Stimulated activated CD8-positive, alpha-beta memory T cell treated with anti-CD3 and anti-CD28 coated beads, Interleukin-4, amount 100 ng/mL, for 4 hours (primary cell): ENCODE data around the gene PVALB.

Source experiments
- DNase-seq, 2 donors: peaks; one replicate each; pipeline ENCODE4 v3.0.0-alpha.2; 2020; ENCODE audit warnings: low read depth in 2 of 2, low spot score in 1 of 2

Gene PVALB

DNA sequence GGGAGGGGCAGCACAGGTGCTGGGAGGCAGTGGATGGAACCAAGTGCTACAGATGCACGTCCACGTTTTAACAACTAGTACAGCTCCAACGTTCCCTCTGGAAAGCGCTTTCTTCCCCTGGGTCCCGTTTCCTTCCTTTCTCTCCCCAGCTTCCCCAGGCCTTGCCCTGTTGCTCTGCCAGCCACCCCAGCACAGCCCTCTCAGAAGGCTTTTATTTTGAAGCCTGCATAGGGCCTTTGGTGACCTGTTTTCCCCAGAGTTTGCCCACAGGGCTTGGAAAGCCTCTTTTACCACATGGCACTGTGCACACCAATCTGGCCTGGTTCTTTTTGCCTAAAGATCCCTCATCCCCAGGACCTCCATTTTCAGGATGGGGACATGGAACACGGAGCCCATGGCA lies 30.1 kb upstream of the PVALB start:
- no peak for DNase-seq

DNA sequence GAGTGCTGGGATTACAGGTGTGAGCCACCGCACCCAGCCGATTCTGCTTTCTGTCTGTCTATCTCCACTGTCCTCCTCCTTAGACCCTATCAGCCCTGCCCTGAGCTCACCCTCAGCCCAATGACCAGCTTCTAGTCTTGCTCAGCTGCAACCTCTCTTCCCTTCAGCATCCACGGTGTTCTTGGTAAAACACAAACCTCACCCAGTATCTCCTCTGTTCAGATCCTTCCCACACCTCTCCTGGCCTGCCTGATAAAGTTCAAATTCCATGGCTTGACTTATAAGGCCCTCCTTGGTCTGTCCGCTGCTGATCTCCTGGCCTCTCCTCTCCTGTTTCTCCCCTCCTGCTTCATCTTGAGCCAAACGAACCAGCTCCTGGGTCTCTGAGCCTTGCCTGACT lies 29.4 kb upstream of the PVALB start:
- DNase-seq = no peak

DNA sequence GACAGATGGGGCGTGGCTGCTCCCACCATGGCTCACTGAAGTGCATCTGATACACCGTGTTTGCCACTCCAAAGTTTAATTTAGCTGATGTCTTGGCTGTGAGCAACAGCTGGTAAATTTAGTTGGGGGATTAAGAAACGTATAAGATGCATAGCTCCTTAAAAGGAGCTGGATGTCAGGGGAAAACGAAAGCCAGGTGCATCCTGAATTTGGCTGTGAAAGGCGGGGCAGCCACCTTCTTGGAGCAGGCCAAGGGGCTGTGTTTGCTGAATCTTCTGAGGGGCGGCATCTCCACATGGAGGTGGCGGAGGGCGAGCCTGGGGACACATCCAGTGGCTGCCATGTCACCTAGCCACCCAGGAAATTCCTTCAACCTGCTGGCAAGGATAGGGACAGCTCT lies 23.3 kb upstream of the PVALB start:
- no peak for DNase-seq

DNA sequence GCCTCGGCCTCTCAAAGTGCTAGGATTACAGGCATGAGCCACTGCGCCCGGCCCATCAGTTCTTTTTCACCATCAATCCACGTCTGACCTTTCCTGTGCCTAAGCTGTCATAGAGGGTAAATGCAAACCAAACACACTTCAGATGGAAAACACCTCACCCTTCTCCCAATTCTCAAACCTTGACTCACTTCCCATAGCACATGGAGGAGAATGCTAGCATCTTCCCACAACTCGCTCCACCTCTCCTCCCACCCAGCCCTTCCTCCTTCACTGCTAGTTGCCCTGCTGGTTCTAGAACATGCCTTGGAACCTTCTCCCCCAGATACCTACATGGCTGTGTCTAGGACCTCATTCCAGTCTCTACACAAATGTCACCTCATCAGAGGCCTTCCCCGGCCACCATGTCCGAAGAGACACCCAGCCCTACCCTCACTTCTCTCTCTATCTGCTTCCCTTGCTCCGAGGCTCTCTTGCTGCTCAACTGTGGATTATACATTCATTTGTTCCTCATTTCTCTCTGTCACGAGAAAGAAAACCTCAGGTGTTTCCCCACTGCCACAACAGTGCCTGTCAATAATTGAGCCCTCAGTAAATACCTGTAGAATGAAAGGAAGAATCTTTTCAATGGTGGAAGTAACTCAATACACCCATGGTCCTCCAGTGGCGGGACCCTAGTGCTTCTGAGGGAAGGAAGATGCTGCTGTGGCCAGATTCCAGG lies 22.7 kb upstream of the PVALB start:
- DNase-seq = no peak

DNA sequence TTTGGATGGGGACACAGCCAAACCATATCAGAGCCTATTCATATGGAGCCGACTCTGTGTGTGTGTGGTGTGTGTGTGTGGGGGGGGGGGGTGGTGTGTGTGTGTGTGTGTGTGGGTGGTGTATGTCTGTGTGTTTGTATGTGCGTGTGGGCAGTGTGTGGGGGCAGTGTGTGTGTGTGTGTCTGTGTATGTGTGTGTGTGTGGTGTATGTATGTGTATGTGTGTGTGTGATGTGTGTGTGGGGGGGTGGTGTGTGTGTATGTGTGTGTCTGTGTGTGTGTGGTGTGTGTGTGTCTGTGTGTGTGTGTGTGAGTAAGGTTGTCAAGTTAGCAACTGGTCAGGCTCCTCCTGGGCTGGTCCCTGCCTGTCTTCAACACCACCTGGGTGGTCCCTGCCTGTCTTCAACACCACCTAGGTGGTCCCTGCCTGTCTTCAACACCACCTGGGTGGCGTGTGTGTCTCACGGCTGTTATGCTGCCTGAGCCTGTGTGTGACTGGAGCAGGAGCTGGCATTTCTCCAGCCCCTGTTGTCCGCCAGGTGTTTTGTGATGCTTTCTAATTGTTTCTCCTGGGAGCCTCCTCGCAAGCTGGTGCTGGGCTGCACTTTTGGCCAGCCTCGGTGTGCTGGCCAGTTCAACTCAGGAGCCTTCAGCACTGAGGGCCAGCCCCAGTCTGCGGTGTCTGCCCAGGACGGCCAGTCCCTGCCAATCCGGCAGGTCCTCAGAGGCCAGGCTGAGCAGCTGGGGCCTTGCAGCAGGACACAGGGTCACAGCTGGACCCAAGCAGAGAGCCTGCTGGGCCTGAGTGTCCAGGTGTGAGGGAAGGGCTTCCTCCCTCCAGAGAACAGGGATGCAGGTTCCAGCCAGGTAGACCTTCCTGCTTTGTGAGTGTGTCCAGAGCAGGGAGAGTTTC lies 21.5 kb upstream of the PVALB start:
- no peak for DNase-seq

DNA sequence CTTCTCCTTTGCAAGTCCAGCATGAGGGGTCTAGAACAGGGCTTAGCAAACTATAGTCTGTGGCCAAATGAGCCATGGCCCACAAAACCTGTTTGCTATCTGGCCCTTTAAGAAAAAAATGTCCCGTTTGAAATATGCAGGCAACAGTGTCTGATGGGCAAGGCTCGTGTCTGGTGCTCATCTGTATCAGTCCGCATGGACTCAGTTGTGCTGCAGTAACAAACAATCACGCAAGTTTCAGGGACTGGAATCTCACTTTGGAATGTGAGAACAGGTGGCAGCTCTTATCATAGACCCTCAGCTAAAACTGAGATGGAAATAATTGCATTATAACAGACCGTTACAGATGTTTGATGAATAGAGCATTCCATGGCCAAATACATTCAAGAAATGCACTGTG lies 19.1 kb upstream of the PVALB start:
- no peak for DNase-seq

DNA sequence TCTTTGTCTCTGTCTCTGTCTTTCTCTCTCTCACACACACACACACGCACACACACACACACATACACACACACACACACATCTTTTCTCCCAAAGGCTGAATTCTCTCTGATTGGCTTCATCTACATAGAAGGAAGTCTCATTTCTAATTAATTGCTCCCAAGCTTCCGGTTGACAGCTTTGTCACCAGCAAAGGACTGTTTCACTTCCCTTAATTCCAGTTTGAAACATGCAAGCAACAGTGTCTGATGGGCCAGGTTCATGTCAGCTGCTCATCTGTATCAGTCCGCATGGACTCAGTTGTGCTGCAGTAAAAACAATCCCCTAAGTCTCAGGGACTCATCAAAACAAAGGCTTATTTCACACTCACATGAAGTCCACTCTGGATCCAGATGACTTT lies 16.2 kb upstream of the PVALB start:
- DNase-seq = no peak

DNA sequence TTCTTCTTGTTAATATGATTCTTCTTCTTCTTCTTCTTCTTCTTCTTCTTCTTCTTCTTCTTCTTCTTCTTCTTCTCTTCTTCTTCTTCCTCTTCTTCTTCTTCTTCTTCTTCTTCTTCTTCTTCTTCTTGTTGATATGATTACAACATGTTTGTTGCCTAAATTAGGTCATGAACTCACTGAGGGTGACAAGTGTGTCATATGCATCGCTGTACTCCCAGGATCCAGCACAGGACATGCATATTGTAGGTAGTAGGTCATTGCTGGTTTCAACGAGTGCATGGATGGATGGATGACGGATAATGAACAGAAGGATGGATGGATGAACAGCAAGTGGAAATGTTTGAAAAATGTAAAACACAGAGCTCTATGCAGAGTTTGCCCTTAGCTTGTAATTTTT lies 14.9 kb upstream of the PVALB start:
- DNase-seq = no peak

DNA sequence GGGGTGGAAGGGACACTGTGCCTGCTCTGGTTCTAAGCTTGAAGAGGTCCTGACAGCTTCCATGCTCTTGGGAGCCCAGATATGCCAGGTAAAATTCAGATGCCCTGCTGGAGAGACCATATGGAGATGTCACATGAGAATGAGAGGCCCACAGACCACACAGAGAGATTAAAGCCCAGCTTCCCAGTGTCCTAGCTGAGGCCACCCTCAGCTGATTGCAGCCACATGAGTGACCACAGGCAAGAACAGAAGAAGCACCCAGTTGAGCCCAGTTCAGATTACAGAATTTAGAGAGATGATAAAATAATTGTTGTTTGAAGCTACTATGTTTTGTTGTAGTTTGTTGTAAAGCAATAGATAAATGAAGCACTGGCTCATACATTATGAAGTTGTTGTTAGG lies 14.4 kb upstream of the PVALB start:
- no peak for DNase-seq

DNA sequence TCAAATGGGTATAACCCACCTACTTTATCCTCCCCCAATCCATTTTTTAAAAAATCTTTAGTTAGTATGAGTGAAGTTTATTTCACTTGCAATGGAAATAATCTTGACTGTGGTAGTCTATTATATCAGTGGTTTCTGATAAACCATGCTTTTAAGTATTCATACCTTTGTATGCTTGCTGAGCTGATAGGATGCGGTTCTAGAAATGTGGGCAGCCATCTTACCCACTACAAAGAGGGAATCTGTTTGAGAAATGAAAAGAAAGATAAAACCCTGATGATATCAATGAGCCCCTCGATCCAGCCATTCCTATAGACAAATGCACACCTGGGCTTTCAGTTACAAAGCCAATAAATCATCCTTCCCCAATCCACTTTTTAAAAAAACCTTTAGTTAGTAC lies 13.8 kb upstream of the PVALB start:
- DNase-seq = no peak

DNA sequence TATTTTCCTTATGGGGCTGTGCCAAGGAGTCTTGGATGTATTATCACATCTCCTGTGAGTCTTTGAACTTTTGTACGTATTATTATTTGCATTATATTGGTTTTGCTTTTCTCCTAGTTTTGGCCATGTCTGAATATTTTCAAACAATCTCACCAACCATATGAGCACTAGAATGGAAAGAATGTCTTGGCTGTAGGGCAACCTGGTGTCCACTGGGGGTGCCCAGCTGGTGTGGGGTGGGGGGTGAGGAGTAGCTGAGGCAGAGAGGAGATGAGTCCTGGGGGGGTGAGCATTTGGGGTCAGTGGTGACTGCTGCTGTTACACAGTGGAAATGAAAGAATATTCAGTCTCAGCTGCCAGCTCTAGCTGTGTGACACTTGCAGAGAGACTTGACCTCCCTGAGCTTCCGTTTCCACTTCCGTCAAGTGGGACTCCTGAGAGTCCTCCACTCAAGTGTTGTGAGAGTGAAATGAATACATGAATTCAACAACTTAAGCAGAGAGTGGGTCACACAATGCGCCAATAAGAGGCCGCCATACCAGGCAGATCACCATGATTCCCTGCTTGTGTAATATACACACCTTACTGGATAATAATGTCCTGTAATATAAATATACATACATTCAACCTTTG lies 12.7 kb upstream of the PVALB start:
- no peak for DNase-seq

DNA sequence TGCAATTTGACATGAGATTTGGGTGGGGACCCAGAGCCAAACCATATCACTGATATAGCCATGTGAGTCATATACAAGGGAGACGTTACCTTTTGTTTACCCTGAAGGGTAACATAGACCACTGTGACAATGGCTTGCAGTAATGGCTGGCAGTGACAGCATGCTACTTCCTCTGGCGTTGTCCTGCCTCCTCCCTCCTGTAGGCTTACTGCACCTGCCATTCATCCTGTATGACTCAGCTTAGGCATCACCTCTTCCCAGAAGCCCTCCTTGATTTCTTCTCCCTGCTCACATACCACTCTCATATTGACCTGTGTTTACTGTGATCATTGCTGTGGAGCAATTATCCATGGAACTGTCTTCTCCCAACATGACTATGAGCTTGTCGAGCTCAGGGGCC lies 12.0 kb upstream of the PVALB start:
- DNase-seq = no peak

DNA sequence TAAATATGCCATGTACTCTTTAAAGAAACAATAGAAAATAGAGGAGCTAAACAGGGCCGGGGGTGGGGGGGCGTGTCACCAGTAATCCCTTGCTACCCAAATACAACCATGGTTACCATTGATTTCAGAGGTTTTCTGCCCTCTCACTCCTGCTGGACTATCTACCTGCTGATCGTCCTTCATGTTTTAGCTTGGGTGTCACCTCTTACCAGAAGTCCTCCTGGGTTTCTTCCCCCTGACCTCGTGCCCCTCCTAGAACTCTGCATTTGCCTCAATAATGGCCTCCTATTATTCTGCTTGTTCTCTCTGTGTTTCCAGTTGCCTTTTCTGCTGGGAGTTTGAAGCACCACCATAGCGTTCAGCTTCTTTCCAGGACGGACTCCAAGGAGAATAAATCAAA lies 9.4 kb upstream of the PVALB start:
- DNase-seq = no peak

DNA sequence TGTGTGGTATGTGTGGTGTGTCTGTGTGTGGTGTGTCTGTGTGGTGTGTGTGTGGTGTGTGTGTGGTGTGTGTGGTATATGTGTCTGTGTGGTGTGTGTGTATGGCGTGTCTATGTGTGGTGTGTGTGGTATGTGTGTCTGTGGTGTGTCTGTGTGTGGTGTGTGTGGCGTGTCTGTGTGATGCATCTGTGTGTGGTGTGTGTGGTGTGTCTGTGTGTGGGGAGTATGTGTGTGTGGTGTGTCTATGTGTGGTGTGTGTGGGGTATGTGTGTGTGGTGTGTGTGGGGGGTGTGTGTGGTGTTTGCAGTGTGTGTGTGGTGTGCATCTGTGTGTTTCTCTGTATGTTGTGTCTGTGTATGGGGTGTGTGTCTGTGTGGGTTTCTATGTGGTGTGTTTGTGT lies 7.8 kb upstream of the PVALB start:
- no peak for DNase-seq

DNA sequence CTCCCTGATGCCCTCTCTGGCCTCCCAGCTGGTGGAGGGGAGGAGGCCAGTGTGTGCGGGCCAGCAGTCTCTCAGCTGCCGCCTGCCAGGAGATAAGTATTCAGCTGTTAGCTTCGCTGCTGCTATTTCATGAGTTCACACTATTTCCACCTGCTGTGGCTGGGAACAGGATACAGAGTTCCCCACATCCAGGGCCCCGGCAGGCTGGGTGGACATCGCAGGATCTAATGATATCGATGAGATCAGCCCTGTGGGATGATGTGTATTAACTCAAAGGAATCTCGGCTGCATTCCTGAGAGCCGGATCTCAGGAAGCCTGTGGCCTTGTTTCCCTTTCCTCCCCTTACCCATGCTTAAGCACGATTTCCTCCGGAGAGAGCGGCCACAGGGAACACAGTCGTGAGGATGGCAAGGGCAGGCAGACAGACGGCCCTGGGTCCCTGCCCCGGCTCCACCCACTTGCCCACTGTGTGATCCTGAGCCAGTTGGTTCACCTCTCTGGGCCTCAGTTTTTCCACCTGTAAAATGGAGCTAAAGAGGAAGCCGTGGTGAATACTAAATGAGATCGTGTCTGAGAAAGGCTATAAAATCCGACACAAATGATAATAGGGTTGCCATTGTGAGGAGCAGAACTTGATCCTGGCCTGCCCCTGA lies 6.5 kb upstream of the PVALB start:
- no peak for DNase-seq

DNA sequence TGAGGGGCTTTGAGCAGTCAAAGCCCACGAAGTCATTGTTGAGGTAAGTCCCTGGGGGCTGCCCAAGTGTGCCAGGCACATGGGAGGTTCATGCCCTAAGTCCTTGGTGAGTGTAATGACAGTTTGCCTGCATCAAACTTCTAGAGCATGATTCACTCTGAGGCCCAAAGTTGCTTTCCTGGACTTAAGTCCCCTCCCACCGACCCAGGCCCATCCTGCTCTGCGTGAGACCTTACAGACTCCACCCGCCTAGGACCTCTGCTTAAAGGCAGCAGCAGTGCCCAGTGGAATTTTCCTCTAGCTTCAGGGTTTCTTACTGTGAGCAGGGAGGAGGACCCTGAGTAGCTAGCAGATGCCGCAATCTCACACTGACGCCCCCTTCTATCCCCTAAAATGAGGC lies 5.7 kb upstream of the PVALB start:
- no peak for DNase-seq

DNA sequence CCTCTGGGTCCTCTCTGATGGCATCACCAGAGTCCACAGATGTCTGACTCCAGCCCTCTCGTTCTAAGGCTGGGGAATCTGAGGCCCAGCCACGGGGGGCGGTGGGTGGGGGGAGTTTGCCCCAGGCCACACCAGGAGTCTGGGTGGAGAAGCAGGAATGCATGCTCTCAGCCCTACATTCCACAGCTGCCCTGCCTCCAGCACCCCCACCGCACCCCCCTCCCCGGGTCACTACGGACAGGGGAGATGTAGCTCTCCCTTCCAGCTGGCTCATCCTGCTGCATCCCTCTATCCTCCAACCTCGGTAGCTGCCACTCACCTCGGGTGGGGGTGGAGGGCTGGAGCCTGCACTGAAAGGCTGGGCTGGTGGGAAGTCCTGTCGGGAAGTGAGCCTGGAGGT lies 2.3 kb upstream of the PVALB start:
- DNase-seq = no peak

DNA sequence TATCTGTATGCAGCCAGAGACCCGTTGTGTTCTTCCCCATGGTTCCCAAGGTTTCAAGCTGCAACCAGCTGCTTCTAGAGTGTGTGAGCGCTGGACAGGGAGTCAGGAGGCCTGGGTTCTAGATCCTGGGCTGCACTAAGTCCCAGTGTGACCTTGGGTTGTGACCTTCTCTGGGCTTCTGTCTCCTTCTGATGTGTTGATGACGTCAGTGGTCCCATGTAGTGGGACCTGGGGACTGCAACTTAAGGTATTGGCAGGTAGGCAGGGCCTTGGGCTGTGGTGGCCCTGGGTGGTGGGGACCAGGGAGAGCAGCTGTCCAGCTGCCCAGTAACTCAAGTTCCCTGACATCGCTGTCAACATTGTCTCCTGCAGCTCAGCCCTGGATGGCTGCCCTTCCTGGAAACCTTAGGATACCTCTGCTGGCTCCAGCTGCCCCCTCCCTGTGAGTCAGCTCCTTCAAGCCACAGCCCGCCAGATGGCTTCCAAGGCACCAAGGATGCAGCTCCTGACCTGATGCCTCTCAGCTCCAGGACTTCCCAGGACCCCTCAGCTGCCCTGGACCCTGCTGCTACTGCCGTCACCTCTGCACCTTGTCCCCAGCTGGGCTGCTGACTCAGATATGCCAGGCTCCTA lies 1.3 kb upstream of the PVALB start:
- DNase-seq = no peak

DNA sequence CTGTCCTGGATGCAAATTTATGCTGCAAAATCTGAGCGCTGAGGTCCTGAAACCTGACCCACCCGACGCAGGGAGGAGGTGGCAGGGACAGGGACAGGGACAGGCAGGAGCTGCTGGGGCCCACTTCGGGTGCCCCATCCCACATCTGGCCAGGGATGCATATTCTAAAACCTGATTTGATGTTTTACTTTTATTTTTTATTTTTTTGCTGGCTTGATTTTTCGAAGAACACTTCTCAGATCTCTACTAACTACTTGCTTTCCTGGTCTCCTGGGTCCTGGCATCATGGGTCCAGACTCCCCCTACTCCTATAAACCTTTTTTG lies 652 bp upstream of the PVALB start:
- no peak for DNase-seq

DNA sequence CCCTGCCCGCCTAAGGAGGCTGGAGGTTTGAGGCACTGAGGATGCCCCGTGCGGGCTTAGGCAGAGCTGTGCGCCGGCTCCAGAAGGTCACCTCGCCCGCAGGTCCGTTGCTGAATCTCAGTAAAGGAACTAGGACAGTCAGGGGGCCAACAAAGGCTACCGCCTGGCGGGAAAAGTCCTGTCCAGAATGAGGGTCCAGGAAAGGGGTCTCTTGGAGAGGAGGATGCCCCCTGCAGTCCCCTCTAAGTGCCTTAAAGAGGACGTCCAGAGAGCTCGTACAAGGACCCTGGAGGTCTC lies 548 bp downstream of the PVALB start:
- DNase-seq = no peak

DNA sequence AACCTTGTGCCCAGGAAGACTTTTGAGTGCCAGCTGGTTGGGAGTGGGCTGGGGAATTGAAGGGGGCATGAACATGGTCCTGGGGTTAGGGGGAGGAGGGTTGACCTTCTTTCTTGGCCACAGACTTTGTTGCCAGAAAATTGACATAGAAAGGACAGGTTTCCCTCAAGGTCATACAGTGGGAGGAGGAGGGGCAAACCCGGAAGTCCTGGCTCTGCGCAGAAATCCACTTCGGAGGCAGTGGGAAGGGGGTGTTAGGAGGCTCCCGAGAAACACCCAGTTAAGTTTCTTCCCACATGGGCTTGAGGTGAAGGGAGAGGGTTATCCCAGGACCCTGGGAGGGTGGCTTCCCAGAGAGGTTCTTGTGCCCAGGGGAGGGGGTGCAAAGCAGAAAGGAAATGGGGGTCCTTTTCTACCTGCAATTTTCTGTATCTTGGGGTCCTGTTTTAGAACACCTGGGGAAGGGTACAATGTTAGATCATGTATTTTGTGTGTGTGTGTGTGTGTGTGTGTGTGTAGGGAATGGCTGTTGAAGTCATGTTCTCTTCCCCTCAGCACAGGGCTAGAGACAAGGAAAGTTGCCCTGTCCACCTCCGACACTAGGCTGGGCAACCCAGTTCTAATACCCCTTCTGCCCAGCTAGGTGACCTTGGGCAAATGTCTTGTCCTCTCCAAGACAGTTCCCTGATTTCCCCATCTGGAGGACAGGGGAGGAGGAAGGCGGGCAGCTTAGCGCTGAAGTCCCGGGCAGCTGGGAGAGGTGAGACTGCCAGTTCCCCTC lies 1.1 kb downstream of the PVALB start:
- no peak for DNase-seq
